HepG2 (cell line): Measurements from ENCODE around the gene CAPRIN2. TPM values are rescaled to one million over a fixed set of nuclear protein-coding genes. Genes with fewer than 3 reads are reported as not detected.

Experiments
- ATAC-seq: fragments of 200-7000 bp; cut with Tn5 transposase; 3 replicates; pipeline ENCODE4 v1.9.1; 2020; ENCODE audit warnings: mild to moderate bottlenecking, moderate library complexity
- BruUV-seq: library from RNA; stranded (reverse); fragments of 400-500 nt; replicated peaks from 2 replicates; lab custom pipeline; 2021; lab: Mats Ljungman, UMichigan
- CTCF ChIA-PET: fragments of 300-600 bp; formaldehyde crosslinking; extraction: SDS; loops from one replicate; lab custom pipeline; 2021; ENCODE audit warnings: low total read pairs, inconsistent platforms, low intra/inter-chr PET ratio; lab: Yijun Ruan, JAX
- POLR2A ChIA-PET: fragments of 350-600 bp; sonication (Branson Sonifier 250); formaldehyde crosslinking; loops from one replicate; lab custom pipeline; 2020; ENCODE audit warnings: antibody characterized with exemption, inconsistent platforms; lab: Yijun Ruan, JAX
- DNase-seq: peaks from one replicate; pipeline ENCODE4 v3.0.0-alpha.2; 2015; ENCODE audit warnings: low spot score
- FAIRE-seq: peaks from 3 replicates; lab custom pipeline; 2011; peaks lifted over from hg19 to GRCh38; lab: Jason Lieb, UNC
- H2AFZ ChIP-seq: one replicate; pipeline ENCODE4 v1.6.1; 2011; ENCODE audit warnings: low read length, inconsistent platforms
- H3K27ac ChIP-seq: fragments of 300-600 bp; 3 replicates; pipeline ENCODE4 v1.8.0; 2011; ENCODE audit warnings: mixed run types, mild to moderate bottlenecking, mixed read lengths, low read length, inconsistent platforms; ENCODE audit not compliant: insufficient read depth; ENCODE audit errors: extremely low read length
- H3K27me3 ChIP-seq, 2 experiments: fragments of 200-600 bp in 1 of 2; 2 replicates in 1 of 2; 3 replicates in 1 of 2; pipeline versions ENCODE4 v1.6.0 to v1.8.0; 2011; ENCODE audit warnings: low read length in 2 of 2, mild to moderate bottlenecking in 2 of 2, moderate library complexity in 2 of 2, inconsistent platforms in 1 of 2; ENCODE audit not compliant: insufficient read depth in 2 of 2, control insufficient read depth in 1 of 2
- H3K36me3 ChIP-seq, 2 experiments: fragments of 200-600 bp in 1 of 2; replicated peaks in 1 of 2; 2 replicates in 1 of 2; 3 replicates in 1 of 2; pipeline versions ENCODE4 v1.5.1 to v1.8.0; 2011; ENCODE audit warnings: low read length in 2 of 2, inconsistent platforms in 1 of 2; ENCODE audit not compliant: insufficient read depth in 2 of 2, control insufficient read depth in 1 of 2
- H3K4me1 ChIP-seq: 2 replicates; pipeline ENCODE4 v1.5.1; 2012; ENCODE audit warnings: low read length, inconsistent platforms; ENCODE audit not compliant: insufficient read depth
- H3K4me2 ChIP-seq: 2 replicates; pipeline ENCODE4 v1.6.0; 2011; ENCODE audit warnings: low read depth, low read length, inconsistent platforms
- H3K4me3 ChIP-seq, 3 experiments: fragments of 200-600 bp in 1 of 3; sonication (generic), shearing (Covaris generic) in 1 of 3; replicated peaks in 1 of 3; 2 replicates each; pipeline ENCODE4 v1.5.1; 2011 to 2016; ENCODE audit warnings: low read length in 3 of 3, inconsistent platforms in 2 of 3, low read depth in 2 of 3, mild to moderate bottlenecking in 2 of 3, control low read depth in 1 of 3, mixed read lengths in 1 of 3; ENCODE audit not compliant: insufficient read depth in 1 of 3
- H3K79me2 ChIP-seq: one replicate; pipeline ENCODE4 v1.6.1; 2011; ENCODE audit warnings: low read length, inconsistent platforms; ENCODE audit not compliant: insufficient read depth
- H3K9ac ChIP-seq: 2 replicates; pipeline ENCODE4 v1.6.0; 2011; ENCODE audit warnings: mild to moderate bottlenecking, low read depth, low read length, inconsistent platforms; ENCODE audit not compliant: insufficient read depth
- H3K9me3 ChIP-seq: 2 replicates; pipeline ENCODE4 v1.5.1; 2012; ENCODE audit warnings: mild to moderate bottlenecking, low read length
- H4K20me1 ChIP-seq: 2 replicates; pipeline ENCODE4 v1.6.0; 2011; ENCODE audit warnings: inconsistent platforms, mild to moderate bottlenecking, low read length, moderate library complexity; ENCODE audit not compliant: insufficient read depth
- MAFF ChIP-seq: IDR thresholded peaks from 2 replicates; pipeline ENCODE4 v1.6.1; 2011; ENCODE audit warnings: low read depth, low read length, improper control_type of control experiment
- MAFK ChIP-seq, 2 experiments: IDR thresholded peaks in 1 of 2; conservative IDR thresholded peaks in 1 of 2; 2 replicates each; pipeline ENCODE4 v1.6.1; 2011; ENCODE audit warnings: improper control_type of control experiment in 2 of 2, low read length in 2 of 2
- RFXANK ChIP-seq: IDR thresholded peaks from 2 replicates; pipeline ENCODE4 v1.6.1; 2016
- SMARCE1 ChIP-seq: fragments of 450-650 bp; IDR thresholded peaks from 2 replicates; pipeline ENCODE4 v1.6.1; 2017; ENCODE audit warnings: borderline replicate concordance
- ZFP82 ChIP-seq: sonication (generic); formaldehyde crosslinking; IDR thresholded peaks from 2 replicates; pipeline ENCODE4 v1.5.1; 2020; ENCODE audit warnings: mild to moderate bottlenecking, missing genetic modification reagents, borderline replicate concordance
- ZMYM4 ChIP-seq: sonication (generic); formaldehyde crosslinking; IDR thresholded peaks from 2 replicates; pipeline ENCODE4 v1.8.1; 2023; ENCODE audit warnings: mild to moderate bottlenecking, missing genetic modification reagents
- ZNF441 ChIP-seq: sonication (generic); formaldehyde crosslinking; IDR thresholded peaks from 2 replicates; pipeline ENCODE4 v1.7.0; 2021; ENCODE audit warnings: missing genetic modification reagents, borderline replicate concordance
- ZNF543 ChIP-seq: sonication (generic); formaldehyde crosslinking; IDR thresholded peaks from 2 replicates; pipeline ENCODE4 v1.4.0; 2020; ENCODE audit warnings: mild to moderate bottlenecking, missing genetic modification reagents
- WGBS: methylation state at CpG from one replicate; pipeline ENCODE4 v1.1.6; 2017; ENCODE audit warnings: low lambda C conversion rate; 5-methylcytosine and 5-hydroxymethylcytosine counted together
- in situ Hi-C: cut with HindIII; loops from 2 replicates; pipeline ENCODE4 v1.10.0; 2017; ENCODE audit warnings: low pct_unique_long_range_greater_than_20kb; ENCODE audit not compliant: extremely low pct_ligation_motif_present
- intact Hi-C: fragments of 100-400 bp; cut with micrococcal nuclease; formaldehyde crosslinking; loops from one replicate; pipeline ENCODE4 v1.10.0; 2022; ENCODE audit not compliant: unreplicated experiment
- polyA plus RNA-seq, 8 experiments: library from polyadenylated mRNA; depleted of rRNA in 3 of 8; stranded (reverse) in 7 of 8; unstranded in 1 of 8; fragments of >200 nt; fragmentation: Illumina TruSeq in 4 of 8; extraction: Trizol in 4 of 8; gene quantifications; 2 replicates each; pipeline versions ENCODE4 v1.2.1 to v1.2.3, GENCODE V29; 2011 to 2016; ENCODE audit warnings: low read depth in 4 of 8, missing spikeins in 1 of 8, mixed read lengths in 1 of 8; ENCODE audit not compliant: insufficient read depth in 1 of 8
- total RNA-seq, 5 experiments: library from RNA; depleted of rRNA; stranded (reverse); fragments of >200 nt; fragmentation: Illumina TruSeq; extraction: Trizol; gene quantifications; 2 replicates each; pipeline ENCODE4 v1.2.3, GENCODE V29; 2016; ENCODE audit warnings: low read depth in 1 of 5
- TF ChIP-seq, protein P1 (sequence below): sonication (generic); formaldehyde crosslinking; IDR thresholded peaks from 2 replicates; pipeline ENCODE4 v1.4.0; 2020; ENCODE audit warnings: missing genetic modification reagents, borderline replicate concordance

The CAPRIN2 gene
- total and polyA plus RNA-seq, 2 of the 13 experiments (the other 11 are each of a cell fraction or from before 2014, with no cell fraction given), result 21.7 to 30.6 TPM

DNA sequence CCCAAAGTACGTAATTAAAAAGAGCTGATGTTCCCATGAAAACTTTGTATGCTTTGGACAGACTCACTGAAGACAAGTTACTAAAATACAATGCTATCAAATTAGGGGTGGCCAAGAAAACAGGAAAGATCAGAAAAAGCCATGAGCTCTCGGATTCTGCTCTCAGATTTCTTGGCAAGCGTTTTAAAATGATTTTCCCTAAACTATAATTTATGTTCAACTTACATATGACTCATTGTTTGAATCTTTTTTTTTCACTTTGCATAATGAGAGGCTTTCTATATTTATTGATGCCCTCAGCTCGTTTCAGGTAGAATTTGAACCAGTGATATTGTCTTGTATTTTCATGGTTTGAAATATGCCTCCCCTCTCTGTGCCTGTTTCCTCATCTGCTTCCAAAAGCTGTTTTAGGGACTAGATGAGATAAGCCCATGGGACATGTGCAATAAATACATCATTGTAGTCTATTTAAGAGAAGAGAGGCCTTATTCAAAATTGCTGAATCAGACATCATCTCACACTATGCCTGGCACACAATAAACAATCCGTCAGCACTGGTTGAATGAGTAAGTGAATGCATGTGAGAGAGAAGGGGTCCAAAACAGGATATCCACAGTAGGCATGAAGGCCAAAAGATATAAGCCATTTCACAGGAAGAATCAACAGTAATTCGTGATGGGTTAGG lies 54.4 kb downstream of the CAPRIN2 start:
- H3K36me3 ChIP-seq, result no peaks in the 10 kb centered on the region
- no peak overlapping the region for H3K4me3 ChIP-seq
- peaks cover 8% of the 10 kb centered on the region for H3K4me1 ChIP-seq
- no peak for ATAC-seq
- no peaks in the 10 kb centered on the region for H3K9me3 ChIP-seq
- no peak overlapping the region for H3K9ac ChIP-seq
- H2AFZ ChIP-seq, result no peak overlapping the region
- no TSS peak for BruUV-seq
- no peaks in the 10 kb centered on the region; a peak in 1 of 5 replicates for H3K27me3 ChIP-seq
- FAIRE-seq, result no peak
- H3K27ac ChIP-seq, result no peak overlapping the region
- in situ Hi-C loops (no loop called here), intact Hi-C loops (no loop called here)
- H3K79me2 ChIP-seq, result peaks cover 2% of the 10 kb centered on the region
- TF ChIP-seq MAFK (conservative IDR thresholded peaks at IDR 0.05 in 1 of 2, IDR thresholded peaks at IDR 0.05 in 1 of 2; ENCODE audit: low read length in 2 of 2) (peak; percentile 25 to 70; a peak in 3 of 4 replicates), RFXANK (CRISPR knock-in tag) (no peak), MAFF (peak; percentile 51; the same call in 1 of the 2 replicates), ZMYM4 (no peak), ZNF543 (CRISPR knock-in tag) (no peak), SMARCE1 (no peak), ZNF441 (CRISPR knock-in tag) (no peak), ZFP82 (CRISPR knock-in tag) (no peak)
- TF ChIP-seq, protein P1, sequence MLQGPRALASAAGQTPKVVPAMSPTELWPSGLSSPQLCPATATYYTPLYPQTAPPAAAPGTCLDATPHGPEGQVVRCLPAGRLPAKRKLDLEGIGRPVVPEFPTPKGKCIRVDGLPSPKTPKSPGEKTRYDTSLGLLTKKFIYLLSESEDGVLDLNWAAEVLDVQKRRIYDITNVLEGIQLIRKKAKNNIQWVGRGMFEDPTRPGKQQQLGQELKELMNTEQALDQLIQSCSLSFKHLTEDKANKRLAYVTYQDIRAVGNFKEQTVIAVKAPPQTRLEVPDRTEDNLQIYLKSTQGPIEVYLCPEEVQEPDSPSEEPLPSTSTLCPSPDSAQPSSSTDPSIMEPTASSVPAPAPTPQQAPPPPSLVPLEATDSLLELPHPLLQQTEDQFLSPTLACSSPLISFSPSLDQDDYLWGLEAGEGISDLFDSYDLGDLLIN (CRISPR knock-in tag), result no peak
- WGBS, result 45% methylated on average over 6 of the region's 6 CpGs
- DNase-seq, result no peak
- ChIA-PET CTCF (no interaction called here), POLR2A (no interaction called here)
- no peak overlapping the region for H3K4me2 ChIP-seq
- no peaks in the 10 kb centered on the region for H4K20me1 ChIP-seq
